Right lobe of liver (tissue), 6 donors: ENCODE data around the gene MARVELD1. TPM values are rescaled to one million over a fixed set of nuclear protein-coding genes. Genes with fewer than 3 reads are reported as not detected.

Experiments used
- ATAC-seq, 4 donors: fragments of 200-7000 bp; cut with Tn5 transposase; one replicate each; pipeline ENCODE4 v1.9.1; 2020; ENCODE audit warnings: mild to moderate bottlenecking in 4 of 4, moderate library complexity in 4 of 4
- DNase-seq, 3 donors: peaks; one replicate each; pipeline ENCODE4 v3.0.0-alpha.2; 2020
- H3K27ac ChIP-seq, 3 donors: fragments of 200-600 bp; one replicate each; pipeline ENCODE4 v1.8.0; 2022
- H3K27me3 ChIP-seq, 2 donors: fragments of 200-600 bp; one replicate each; pipeline ENCODE4 v1.8.0; 2022
- H3K36me3 ChIP-seq, 4 donors: fragments of 200-600 bp; sonication (generic) in 1 of 4; one replicate each; pipeline versions ENCODE4 v1.5.1 to v1.8.0; 2017 to 2022; ENCODE audit warnings: control low read depth in 1 of 4
- H3K4me1 ChIP-seq, 4 donors: fragments of 200-600 bp; sonication (generic) in 1 of 4; one replicate each; pipeline versions ENCODE4 v1.5.1 to v1.8.0; 2017 to 2022; ENCODE audit warnings: control low read depth in 1 of 4
- H3K4me3 ChIP-seq, 3 donors: fragments of 200-600 bp; one replicate each; pipeline ENCODE4 v1.8.0; 2022
- H3K9me3 ChIP-seq, 4 donors: fragments of 200-600 bp; sonication (generic) in 1 of 4; one replicate each; pipeline versions ENCODE4 v1.5.1 to v1.8.0; 2017 to 2022; ENCODE audit warnings: control low read depth in 1 of 4
- CTCF ChIP-seq, 4 donors: fragments of 200-600 bp in 3 of 4; fragments of 450-650 bp in 1 of 4; IDR thresholded peaks; one replicate each; pipeline versions ENCODE4 v1.5.1 to v1.8.0; 2016 to 2022; ENCODE audit warnings: antibody characterized with exemption in 4 of 4, mild to moderate bottlenecking in 2 of 4
- POLR2A ChIP-seq: fragments of 450-650 bp; IDR thresholded peaks from one replicate; pipeline ENCODE4 v1.6.1; 2017; ENCODE audit warnings: antibody characterized with exemption, mild to moderate bottlenecking
- WGBS: methylation state at CpG from one replicate; pipeline ENCODE4 v1.1.6; 2018; ENCODE audit warnings: low coverage, low lambda C conversion rate; ENCODE audit not compliant: insufficient coverage; ENCODE audit errors: missing lambda C conversion rate; 5-methylcytosine and 5-hydroxymethylcytosine counted together
- intact Hi-C, 2 donors: fragments of 100-400 bp; cut with DNase I; formaldehyde crosslinking; loops; one replicate each; pipeline versions ENCODE4 v1.11.2 to v1.14.1; 2022
- total RNA-seq, 6 experiments: library from RNA; depleted of rRNA in 2 of 6; stranded (reverse); fragments of >200 nt in 2 of 6; fragmentation: NEBNext Ultra II Directional in 3 of 6; extraction: Animal tissue kit (Norgen Biotek cat#: 25700) in 3 of 6; gene quantifications; one replicate each; pipeline versions ENCODE4 v1.1.0 to v1.2.4, GENCODE V29; 2016 to 2023
- donor health status: DM: no; HTN: yes; CAD: no.
- donor health status: DM: no; HTN: no; CAD: no.
- donor health status: DM: no; HTN: no; CAD: no.
- donor health status: DM: no; HTN: yes; CAD: no.
- donor health status: DM: no; HTN: yes; CAD: no.

MARVELD1 gene
- total RNA-seq, 6 experiments from 2014 or later = 1.5 to 3.1 (median 2.3) TPM

- H3K27ac ChIP-seq = no peak overlapping the region
- ATAC-seq (no peak), DNase-seq (no peak)
- no peaks in the 10 kb centered on the region for H3K27me3 ChIP-seq
- peaks cover 0 to 5% (median 2%) of the 10 kb centered on the region in 4 donors for H3K36me3 ChIP-seq
- no peak for TF ChIP-seq CTCF (IDR thresholded peaks at IDR 0.05)
- no peak for TF ChIP-seq POLR2A
- H3K4me3 ChIP-seq = no peak overlapping the region
- WGBS = 60% methylated on average over 1 of the region's 1 CpG
- peaks cover 0 to 24% (median 1%) of the 10 kb centered on the region in 4 donors for H3K4me1 ChIP-seq
- intact Hi-C loops = no loop called here
- no peaks in the 10 kb centered on the region for H3K9me3 ChIP-seq
These were observed 44.0 kb upstream of the MARVELD1 start for GRCh38 chr10:97669571-97669970.

- H3K36me3 ChIP-seq = peaks cover 0 to 43% (median 23%) of the 10 kb centered on the region in 4 donors
- intact Hi-C loops = loop anchor here in 1 of 2 donors (10.0 kb wide), 1 partner anchor 61 kb away; the partner anchor contains the start of gene ZFYVE27
- DNase-seq (peak in 1 of 3 donors; percentile 67), ATAC-seq (peak; percentile 42 to 72 (median 53))
- WGBS = 59% methylated on average over 6 of the region's 8 CpGs
- TF ChIP-seq POLR2A (no peak), CTCF (IDR thresholded peaks at IDR 0.05) (no peak)
- no peaks in the 10 kb centered on the region for H3K27me3 ChIP-seq
- H3K27ac ChIP-seq = no peak overlapping the region
- H3K9me3 ChIP-seq = no peaks in the 10 kb centered on the region
- H3K4me1 ChIP-seq = peaks cover 0 to 8% (median 0%) of the 10 kb centered on the region in 4 donors
- no peak overlapping the region for H3K4me3 ChIP-seq
These were observed 39.6 kb upstream of the MARVELD1 start for GRCh38 chr10:97673736-97674525.

DNA sequence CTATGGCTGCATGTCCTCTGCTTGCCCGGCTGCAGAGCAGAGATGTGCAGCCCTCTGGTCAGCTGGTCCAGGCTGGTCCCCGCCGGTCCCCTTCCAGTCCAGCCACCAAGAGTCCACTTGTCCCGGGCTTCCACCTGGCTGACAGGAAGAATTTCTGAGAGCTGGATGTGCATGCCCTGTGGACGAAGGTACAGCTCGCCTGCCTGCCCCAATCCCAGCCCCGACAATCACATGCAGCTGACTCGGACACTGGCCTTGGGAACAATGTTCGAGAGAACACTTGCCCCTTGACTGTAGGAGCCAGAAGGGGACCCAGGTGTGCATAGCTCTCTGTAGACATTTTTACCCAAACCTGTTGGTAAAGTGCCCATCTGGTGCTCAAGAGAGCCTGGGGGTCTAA lies 38.3 kb upstream of the MARVELD1 start:
- ATAC-seq = no peak
- Histone ChIP-seq H3K4me3 (no peak overlapping the region), H3K27me3 (no peaks in the 10 kb centered on the region), H3K9me3 (no peaks in the 10 kb centered on the region), H3K36me3 (peaks cover 0 to 51% (median 27%) of the 10 kb centered on the region in 4 donors), H3K4me1 (peaks cover 0 to 8% (median 0%) of the 10 kb centered on the region in 4 donors), H3K27ac (no peak overlapping the region)
- TF ChIP-seq POLR2A (no peak), CTCF (IDR thresholded peaks at IDR 0.05) (no peak)
- intact Hi-C loops = loop anchor here in 1 of 2 donors (10.0 kb wide), 1 partner anchor 60 kb away; the partner anchor contains the start of gene ZFYVE27
- WGBS = no CpG with 5 or more reads among the region's 9 CpGs
- no peak for DNase-seq

- TF ChIP-seq POLR2A = peak; percentile 13
- TF ChIP-seq CTCF (IDR thresholded peaks at IDR 0.05) = peak; percentile 70 to 93 (median 91)
- Histone ChIP-seq H3K9me3 (no peaks in the 10 kb centered on the region), H3K27ac (no peak overlapping the region), H3K36me3 (peaks cover 0 to 51% (median 27%) of the 10 kb centered on the region in 4 donors), H3K27me3 (no peaks in the 10 kb centered on the region), H3K4me1 (peaks cover 0 to 10% (median under 1%) of the 10 kb centered on the region in 4 donors), H3K4me3 (no peak overlapping the region)
- peak; percentile 80 to 85 (median 82) for ATAC-seq
- DNase-seq = no peak
- intact Hi-C loops = loop anchor here in 1 of 2 donors (10.0 kb wide), 1 partner anchor 58 kb away; the partner anchor contains the start of gene ZFYVE27
- WGBS = 100% methylated on average over 1 of the region's 2 CpGs
These were observed 36.6 kb upstream of the MARVELD1 start for GRCh38 chr10:97676770-97677581.
